Stimulated activated CD8-positive, alpha-beta memory T cell treated with anti-CD3 and anti-CD28 coated beads, Interleukin-4, amount 100 ng/mL, for 48 hours (primary cell): ENCODE data around the gene CXCR3.
"Not testable (repeated sequence)": the region's sequence is repeated elsewhere in the genome, so short reads cannot be mapped to it uniquely, and the experiment has no call there.

Experiments
- DNase-seq: peaks from one replicate; pipeline ENCODE4 v3.0.0-alpha.2; 2020

CXCR3 gene

DNA sequence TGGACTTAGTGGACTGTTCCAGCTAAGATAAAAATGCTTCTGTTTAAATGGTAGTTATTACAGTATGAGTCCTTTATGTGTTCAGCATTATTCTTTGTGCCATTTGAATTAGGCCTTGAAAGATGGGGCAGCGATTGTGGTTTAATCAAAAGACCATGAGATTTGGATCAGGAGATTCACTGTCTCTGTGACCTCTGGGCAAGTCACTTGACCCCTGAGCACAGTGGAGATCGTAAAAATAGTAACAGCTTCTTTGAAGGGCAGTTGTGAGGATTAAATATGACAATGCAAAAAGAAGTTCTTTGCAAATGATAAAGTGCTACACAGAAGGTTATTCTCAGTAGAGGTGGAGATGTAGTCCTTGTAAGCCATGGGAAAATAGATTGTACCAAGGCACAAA lies 10.8 kb downstream of the CXCR3 start:
- DNase-seq, result no peak

DNA sequence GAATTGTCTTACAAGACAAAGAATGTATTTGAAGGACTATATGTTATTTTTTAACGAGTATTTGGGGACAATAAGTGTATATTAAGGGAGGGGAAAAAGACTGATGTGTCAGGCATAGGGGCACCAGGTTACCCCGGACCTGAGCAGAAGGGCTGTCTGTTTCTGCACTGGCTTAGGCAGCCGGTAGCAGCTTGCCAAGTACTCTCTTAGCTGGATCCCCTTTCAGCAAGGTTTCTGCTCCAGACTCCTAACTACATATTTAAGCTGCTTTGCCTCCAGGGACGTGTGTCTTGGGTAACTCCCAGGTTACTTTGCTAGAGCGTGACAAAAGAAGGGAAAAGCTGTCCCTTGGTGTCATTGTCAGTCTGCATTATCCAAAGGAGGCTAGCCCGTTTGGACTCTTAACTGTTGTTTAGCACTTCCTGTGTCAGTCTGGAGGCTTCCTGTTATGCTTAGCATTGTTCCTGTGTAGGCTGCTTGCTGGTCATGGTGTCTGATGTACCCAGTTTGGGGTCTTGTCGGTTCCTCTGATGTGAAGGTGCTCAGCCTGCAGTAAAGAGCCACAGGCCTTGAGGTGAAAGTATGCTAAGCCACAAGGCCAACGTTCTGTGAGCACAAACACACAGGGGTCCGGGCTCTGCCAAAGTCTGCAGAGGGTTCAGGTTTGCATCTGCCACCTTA lies 11.6 kb downstream of the CXCR3 start:
- no peak for DNase-seq

DNA sequence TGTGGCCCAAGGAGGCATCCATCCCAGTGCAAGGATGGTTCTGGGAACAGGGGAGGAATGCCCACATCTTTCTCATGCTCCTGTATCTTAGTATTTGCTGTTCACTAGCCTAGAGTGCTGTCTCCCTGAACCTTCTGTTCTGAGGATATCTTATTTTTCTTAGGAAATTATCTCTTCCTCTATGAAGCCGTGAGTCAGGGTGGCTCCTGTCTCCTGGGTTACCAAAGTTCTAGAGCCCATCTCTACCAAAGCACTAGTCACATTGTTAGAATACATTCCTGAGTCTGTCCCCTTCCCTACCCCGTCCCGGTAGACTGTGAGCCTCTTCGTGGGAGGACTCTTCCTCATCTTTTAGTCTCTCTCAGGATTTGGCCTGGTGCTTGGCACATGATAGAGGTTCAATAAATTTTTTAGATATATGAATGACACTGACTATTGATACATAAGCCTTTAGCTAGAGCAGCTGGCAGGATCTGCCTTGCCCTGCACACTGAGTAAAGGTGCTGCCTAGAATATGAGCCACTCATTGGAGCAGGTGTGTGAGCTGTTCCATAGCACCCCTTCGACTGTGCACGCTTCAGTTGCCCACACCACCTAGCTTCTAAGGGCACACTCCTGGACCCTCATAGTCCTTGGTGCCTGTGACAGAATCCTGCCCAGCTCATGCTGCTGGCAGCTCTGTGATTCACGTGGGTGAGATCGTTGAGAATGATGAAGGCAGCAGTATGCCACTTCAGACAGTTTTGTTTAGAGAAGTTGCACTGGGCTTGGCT lies 13.3 kb downstream of the CXCR3 start:
- no peak for DNase-seq

DNA sequence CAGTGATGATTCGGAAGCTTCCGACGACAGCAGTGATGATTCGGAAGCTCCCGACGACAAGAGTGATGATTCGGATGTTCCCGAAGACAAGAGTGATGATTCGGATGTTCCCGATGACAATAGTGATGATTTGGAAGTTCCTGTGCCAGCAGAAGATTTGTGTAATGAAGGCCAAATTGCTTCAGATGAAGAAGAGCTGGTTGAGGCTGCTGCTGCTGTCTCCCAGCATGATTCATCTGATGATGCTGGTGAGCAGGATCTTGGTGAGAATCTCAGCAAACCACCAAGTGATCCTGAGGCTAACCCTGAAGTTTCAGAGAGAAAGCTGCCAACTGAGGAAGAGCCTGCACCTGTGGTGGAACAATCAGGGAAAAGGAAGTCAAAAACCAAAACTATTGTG lies 14.2 kb downstream of the CXCR3 start:
- no peak for DNase-seq

DNA sequence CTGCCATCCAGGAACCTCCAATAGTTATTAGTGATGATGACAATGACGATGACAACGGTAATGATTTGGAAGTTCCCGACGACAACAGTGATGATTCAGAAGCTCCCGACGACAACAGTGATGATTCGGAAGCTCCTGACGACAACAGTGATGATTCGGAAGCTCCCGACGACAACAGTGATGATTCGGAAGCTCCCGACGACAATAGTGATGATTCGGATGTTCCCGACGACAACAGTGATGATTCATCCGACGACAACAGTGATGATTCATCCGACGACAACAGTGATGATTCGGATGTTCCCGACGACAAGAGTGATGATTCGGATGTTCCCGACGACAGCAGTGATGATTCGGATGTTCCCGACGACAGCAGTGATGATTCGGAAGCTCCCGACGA lies 14.7 kb downstream of the CXCR3 start:
- DNase-seq, result no peak

DNA sequence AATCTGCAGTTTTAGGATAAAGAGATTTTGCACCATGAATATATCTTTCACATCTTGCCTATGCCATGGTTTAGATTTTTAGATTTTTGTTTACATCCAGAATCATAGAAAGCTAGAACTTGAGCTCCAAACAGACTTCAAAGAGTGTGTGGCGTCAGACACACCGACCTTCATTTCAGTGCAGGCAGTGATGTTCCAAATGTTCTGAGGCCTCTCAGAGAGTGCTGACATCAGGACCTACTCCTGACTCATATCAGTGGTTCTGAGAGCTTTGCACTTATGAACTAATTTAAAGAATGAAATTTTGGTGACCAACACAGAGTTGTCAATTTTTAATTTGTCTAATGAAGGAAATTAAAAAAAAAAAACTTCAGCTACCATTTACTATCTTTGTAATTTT lies 18.3 kb downstream of the CXCR3 start:
- no peak for DNase-seq

DNA sequence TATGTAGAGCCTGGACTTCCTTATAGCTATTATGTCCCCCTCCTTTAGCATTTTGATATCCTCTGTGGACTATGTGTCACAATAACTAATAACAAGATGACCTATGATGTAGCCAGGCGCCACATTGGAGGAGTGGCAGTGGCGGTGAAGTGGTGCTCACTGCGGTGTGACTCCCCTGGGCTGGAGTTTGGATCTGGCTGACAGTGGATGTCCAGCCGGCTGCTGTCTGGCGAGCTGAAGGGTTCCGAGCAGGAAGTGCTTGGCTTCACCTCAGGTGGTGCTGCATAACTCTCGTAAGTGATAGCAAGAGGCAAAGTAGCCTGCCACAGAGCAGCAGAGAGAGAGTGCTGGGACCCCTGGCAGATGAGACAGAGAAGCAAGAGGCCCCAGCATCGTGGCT lies 25.1 kb downstream of the CXCR3 start:
- DNase-seq, result not testable (repeated sequence)

DNA sequence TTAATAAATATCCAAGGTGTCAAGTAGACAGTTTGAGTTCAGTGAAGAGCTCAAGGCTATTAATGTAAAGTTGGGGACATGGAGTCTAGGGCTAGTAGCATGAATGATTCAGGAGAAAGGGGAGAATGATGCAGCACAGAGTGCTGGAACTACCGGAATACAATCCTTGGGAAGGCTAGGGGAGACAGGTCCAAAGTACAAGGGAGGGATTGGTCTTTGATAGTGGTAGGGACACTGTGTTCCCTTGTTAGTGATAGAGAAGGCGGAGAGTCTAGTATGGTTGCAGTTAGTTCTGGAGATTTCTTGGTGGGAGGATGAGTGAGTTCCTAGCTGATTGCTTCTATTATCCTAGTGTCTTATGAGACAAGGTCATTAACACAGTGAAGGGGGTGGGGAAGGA lies 31.4 kb downstream of the CXCR3 start:
- no peak for DNase-seq

DNA sequence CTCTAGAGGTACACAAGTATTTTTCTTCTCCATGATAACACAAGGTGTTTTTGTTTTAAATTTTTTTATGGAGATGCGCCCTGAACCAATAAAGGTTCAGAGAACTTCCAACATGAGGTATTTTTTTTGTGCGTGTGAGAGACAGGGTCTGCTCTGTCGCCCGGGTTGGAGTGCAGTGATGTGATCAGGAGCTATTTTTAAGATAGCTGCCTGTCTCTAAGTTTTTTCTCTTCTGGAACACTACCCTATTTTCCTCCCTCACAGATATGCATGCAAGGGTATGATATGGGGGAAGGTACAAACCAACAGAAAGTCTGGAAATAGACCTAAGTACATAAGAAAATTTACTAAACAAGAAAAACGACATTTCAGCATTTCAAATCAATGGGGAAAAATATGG lies 37.1 kb downstream of the CXCR3 start:
- DNase-seq, result no peak

DNA sequence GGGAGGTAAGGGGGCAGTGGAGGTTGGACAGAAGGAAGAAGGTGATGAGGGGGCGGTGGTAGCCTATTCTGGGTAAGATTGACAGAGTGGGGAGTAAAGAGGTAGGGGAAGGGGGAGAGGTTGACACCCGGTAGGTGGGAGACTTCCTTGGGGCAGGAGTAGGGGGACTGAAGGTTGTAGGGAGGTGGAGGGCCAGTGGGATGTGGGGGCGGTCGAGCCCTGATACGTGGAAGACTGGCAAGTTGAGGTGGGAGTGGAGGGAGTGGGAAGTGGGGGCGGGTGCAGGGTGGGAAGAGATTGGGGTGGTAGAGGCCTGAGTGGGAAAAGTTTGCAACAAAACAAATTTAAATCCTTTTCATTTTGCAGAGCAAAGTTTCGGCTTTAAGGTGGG lies 38.3 kb downstream of the CXCR3 start:
- DNase-seq, result no peak

DNA sequence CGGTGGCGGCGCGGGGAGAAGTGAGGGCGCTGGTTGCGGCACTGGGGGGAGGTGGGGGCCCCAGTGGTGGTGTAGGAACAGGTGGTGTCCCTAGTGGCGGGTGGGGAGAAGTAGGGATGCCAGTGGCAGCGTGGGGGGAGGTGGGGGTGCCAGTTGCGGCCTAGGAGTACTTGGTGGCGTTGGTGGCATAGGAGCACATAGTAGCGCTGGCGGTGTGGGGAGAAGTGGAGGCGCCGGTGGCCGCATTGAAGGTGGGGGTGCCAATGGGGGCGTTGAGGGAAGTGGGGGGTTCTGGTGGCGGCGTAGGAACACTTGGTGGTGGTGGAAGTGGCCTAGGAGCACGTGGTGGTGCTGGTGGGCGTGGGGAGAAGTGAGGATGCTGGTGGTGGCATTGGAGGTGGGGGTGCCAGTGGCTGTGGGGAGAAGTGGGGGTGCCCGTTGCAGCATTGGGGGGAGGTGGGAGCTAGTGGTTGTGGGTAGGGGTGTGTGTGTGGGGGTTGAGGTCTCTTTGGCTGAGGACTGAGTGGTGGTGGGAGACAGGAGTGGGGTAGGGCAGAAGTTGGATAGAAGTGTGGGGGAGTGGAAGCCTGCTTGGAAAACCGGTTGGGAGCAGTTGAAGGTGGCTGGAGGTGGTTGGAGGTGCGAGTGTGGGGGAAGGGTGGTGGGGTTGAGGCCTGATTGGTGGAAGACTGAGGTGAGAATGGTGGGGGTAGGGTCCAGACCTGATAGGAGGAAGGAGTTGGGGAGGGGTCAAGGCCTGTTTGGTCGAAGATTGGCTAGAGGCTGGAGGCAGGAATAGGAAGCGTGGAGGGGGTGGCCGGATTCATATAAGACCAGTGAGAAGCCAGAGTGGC lies 38.9 kb downstream of the CXCR3 start:
- no peak for DNase-seq

DNA sequence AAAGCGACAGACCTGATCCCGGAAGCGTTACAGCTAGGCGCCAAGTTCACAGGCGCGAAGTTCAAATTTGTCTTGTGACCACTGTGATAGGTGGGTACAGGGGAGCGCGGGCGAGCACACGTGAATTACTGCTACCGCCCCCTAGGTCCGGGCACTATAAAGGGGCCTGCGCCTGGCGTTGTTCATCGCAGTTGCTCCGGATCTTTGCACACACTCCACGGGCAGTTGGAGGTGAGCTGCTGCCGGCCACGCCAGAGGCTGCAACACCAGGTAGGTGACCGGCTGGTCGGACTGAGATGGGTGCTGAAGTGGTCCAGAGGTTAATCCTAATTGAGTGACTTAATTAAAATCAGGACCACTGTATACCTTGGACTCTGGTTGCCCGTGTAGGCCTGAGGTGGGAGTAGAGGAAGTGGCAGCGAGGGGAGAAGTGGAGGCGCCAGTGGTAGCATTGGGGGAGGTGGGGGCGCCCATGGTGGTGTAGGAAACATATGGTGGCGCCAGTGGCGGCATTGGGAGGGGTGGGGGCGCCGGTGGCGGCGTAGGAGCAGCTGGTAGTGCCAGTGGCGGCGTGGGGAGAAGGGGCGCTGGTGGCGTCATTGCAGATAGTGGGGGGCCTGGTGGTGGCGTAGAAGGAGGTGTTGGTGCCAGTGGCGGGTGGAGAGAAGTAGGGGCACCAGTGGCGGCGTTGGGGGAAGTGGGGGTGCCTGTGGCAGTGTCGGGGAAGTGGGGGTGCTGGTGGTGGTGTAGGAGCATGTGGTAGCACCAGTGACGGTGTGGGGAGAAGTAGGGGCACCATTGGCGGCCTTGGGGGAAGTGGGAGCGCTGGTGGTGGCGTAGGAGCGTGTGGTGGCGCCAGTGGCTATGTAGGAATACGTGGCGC lies 39.8 kb downstream of the CXCR3 start, which contains the start of gene GCNA:
TSS of gene GCNA (plus strand) at position 185 of the 883 bp plus-strand sequence. CDS start 2,385 bp downstream, outside the sequence.
- no peak for DNase-seq

DNA sequence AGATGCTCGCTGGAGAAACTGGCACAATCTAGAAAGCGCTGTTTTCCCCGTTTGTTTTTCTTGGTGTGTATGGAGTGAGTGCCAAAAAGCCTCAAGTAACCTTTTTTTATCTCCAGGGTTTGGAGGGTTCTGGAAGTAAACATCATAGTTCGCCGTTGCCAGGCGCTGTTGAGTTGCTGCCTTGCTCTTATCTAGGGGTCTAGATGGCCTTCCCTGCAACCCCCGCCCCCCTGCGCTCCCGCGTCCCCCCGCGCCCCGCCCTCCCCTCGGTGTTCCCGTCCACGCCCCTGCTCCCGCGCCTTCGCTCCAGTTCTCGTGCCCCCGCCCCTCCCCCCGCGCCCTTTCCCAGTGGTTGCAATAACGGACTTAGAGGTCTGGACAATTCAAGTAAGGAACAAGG lies 40.6 kb downstream of the CXCR3 start:
- DNase-seq, result no peak

DNA sequence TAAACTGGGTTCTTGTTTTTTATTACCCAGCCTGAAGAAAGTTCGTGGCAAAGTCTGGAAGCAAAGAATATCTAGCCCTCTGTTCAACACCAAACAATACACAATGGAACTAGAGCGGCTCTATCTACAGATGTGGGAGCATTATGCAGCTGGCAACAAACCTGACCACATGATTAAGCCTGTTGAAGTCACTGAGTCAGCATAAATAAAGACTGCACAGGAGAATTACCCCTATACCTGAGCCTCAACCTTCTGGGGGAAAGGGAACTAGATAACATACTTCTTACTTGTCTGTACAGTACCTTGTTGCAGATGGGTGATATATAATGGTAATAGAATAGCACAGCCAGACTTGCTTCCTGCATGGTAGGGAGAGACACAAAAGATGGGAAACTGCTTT lies 44.7 kb downstream of the CXCR3 start:
- DNase-seq, result no peak

DNA sequence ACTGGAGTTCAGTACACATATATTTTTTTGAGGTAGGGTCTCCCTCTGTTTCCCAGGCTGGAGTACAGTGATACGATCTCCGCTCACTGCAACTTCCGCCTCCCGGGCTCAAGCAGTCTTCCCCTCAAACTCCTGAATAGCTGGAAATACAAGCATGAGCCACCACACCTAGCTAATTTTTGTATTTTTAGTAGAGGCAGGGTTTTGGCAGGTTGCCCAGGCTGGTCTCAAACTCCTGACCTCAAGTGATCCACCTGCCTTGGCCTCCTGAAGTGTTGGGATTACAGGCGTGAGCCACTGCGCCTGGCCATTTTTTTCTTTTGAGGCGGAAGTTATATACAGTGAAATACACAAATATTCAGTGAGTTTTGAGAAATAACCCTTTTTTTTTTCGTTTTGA lies 46.9 kb downstream of the CXCR3 start:
- DNase-seq, result not testable (repeated sequence)
